Measurements from ENCODE around the gene FARP2.
A peak's percentile ranks its signal among the peaks of the same experiment; 100 is the strongest.

FARP2 gene

GRCh38 chr2:241530571-241530970, 174.5 kb downstream of the FARP2 start:
- TF ChIP-seq JUND (IDR thresholded peaks at IDR 0.05; ENCODE audit: low read depth): no peak
- DNase-seq (ENCODE audit: low read depth in 1 of 2, low spot score in 1 of 2): no peak
- in situ Hi-C loops (cut with HindIII; ENCODE audit: low pct_unique_long_range_greater_than_20kb, low sequenced_read_pairs): no loop called here

DNA sequence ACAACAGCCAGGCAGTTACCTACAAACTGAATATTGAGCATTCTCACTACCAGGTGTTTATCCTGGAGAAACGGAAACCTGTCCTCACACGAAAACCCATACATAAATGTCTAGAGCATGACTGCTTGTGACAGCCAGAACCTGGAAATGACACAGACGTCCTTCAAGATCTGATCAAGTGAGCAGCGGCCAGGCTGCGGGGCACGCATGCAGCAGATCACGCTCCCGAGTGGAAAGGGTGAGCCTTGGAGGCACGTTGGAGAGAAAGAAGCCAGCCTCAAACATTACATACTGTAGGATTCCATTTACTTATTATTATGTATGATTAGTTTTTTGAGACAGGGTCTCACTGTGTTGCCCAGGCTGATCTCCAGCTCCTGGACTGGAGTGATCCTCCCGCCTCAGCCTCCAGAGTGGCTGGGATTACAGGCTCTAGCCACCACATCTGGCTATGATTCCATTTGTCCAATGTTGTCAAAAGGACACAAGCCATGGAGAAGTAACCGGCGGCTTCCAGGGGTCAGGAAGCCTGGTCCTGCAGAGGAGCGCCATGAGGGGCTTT, 175.2 kb downstream of the FARP2 start:
- TF ChIP-seq JUND (IDR thresholded peaks at IDR 0.05; ENCODE audit: low read depth): no peak
- no peak for DNase-seq (ENCODE audit: low read depth in 1 of 2, low spot score in 1 of 2)
- in situ Hi-C loops (cut with HindIII; ENCODE audit: low pct_unique_long_range_greater_than_20kb, low sequenced_read_pairs): no loop called here

GRCh38 chr2:241532168-241532567, 176.1 kb downstream of the FARP2 start:
- in situ Hi-C loops (cut with HindIII; ENCODE audit: low pct_unique_long_range_greater_than_20kb, low sequenced_read_pairs): no loop called here
- no peak for TF ChIP-seq JUND (IDR thresholded peaks at IDR 0.05; ENCODE audit: low read depth)
- DNase-seq (ENCODE audit: low read depth in 1 of 2, low spot score in 1 of 2): no peak

DNA sequence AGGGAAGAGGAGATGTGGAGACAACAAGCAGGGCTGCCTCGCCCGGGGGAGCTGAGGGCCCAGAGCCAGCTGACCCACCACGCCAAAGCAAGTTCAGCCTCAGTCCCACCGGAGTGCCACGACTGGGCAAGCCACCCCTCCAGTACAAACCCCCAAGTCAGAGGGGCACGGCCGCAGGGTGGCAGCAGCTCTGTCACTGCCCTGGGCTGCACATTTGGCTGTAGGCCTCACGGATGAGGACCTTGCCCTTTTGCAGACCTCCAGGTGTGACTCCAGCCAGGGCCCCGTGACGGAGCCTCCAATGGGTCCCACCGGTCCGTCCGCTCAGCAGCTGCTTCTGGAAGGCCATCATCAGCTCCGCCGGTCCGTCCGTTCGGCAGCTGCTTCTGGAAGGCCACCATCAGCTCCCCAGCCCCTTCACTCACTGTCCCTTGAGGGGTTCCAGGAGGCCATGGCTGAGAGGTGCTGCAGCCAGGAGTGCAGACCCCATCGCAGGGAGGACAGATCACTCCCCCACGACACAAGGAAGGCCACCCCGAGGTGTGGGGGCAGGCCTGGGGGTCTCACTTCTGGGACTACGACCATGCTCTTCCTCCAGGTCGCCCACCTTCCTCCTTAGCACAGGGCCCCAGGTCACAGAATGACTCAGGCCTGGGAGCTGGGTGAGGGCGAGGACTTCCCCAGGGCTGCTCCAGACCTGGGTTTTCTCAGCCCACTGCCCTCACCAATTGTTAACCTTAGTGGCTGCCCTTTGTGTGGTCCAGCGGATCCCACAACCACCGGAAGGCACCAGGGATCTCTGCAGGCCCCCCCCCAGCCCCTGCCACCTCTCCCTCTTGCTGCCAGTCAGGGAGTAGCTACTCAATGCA, 176.9 kb downstream of the FARP2 start:
- no peak for TF ChIP-seq JUND (IDR thresholded peaks at IDR 0.05; ENCODE audit: low read depth)
- in situ Hi-C loops (cut with HindIII; ENCODE audit: low pct_unique_long_range_greater_than_20kb, low sequenced_read_pairs): no loop called here
- no peak for DNase-seq (ENCODE audit: low read depth in 1 of 2, low spot score in 1 of 2)

- in situ Hi-C loops (cut with HindIII; ENCODE audit: low pct_unique_long_range_greater_than_20kb, low sequenced_read_pairs): no loop called here
- no peak for DNase-seq (ENCODE audit: low read depth in 1 of 2, low spot score in 1 of 2)
- no peak for TF ChIP-seq JUND (IDR thresholded peaks at IDR 0.05; ENCODE audit: low read depth)
Measured at GRCh38 chr2:241534293-241534692, 178.2 kb downstream of the FARP2 start.

GRCh38 chr2:241534701-241535375, 178.8 kb downstream of the FARP2 start:
- no peak for TF ChIP-seq JUND (IDR thresholded peaks at IDR 0.05; ENCODE audit: low read depth)
- DNase-seq (ENCODE audit: low read depth in 1 of 2, low spot score in 1 of 2): no peak
- in situ Hi-C loops (cut with HindIII; ENCODE audit: low pct_unique_long_range_greater_than_20kb, low sequenced_read_pairs): no loop called here

DNA sequence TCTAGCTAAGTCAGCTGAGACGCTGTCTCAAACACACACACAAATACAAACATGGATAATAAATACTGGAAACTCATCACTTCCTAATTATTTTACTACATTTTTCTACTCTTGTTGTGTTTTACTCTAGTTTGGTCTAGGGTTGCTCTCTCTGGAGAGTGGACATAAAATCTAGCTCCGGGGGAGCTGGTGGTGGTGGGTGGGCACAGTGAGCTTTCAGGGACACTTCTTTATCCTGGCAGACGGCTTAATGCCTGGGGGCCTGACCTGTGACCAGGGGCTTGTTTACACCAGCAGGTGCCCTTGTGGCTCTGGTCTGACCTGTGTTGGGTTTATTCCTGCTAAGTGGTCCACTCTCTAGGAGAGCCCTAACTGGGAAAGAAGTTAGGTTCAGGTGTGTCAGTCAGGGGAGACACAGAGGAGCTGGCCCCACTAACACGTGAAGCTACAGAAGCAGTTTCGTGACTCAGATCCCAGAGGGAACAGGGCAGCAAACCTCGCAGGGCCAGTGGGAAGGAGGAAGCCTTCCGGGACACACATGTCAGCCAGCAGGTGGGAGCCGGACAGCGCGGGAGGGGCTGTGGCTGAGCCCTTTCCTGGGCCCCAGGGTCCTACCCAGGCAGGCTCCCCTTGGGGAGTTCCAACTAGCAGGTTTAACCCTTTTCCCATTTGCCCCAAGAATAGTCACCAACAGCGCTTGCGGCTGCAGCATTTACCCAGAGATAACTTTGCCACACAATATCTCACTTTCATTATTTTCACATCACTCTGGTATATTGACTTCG, 180.0 kb downstream of the FARP2 start:
- in situ Hi-C loops (cut with HindIII; ENCODE audit: low pct_unique_long_range_greater_than_20kb, low sequenced_read_pairs): no loop called here
- TF ChIP-seq JUND (IDR thresholded peaks at IDR 0.05; ENCODE audit: low read depth): no peak
- DNase-seq (ENCODE audit: low read depth in 1 of 2, low spot score in 1 of 2): no peak

GRCh38 chr2:241538838-241539615, 182.9 kb downstream of the FARP2 start:
- in situ Hi-C loops (cut with HindIII; ENCODE audit: low pct_unique_long_range_greater_than_20kb, low sequenced_read_pairs): no loop called here
- no peak for DNase-seq (ENCODE audit: low read depth in 1 of 2, low spot score in 1 of 2)
- no peak for TF ChIP-seq JUND (IDR thresholded peaks at IDR 0.05; ENCODE audit: low read depth)

DNA sequence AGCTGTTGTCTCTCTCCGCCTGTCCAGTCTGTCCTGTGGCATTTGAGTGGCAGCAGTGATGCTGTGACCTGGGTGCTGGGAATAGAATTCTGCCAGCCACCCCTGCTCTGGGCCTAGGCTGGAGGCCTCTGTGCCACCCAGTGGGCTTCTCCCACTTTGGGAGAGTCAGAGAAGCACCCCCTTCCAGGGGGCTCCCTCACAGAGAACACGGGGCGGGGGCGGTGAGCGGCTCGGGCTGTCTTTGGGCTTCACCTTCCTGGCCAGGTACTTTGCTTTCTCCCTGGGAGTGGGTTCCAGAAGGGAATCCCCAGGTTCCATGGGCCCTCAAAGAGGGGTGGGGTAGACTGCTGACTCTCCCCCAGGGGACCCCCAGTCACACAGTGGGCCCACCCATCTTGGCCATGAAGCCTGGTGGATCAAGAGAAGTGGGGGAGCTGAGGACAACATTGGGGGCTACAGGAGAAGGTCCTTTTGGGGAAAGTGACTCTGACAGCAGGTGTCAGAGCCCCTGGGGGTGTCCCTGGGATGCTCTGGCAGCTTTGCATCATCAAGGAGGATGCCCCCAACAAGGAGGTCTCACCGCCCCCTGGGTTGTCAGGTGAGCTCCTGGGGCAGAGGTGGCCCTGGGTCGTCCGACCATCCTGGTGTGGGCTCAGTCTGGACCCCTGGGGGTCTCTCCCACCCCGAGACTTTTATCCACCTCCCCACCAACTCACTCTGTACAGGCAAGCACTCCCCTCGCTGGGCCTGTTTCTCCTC, 183.7 kb downstream of the FARP2 start:
- DNase-seq (ENCODE audit: low read depth in 1 of 2, low spot score in 1 of 2): no peak
- in situ Hi-C loops (cut with HindIII; ENCODE audit: low pct_unique_long_range_greater_than_20kb, low sequenced_read_pairs): no loop called here
- TF ChIP-seq JUND (IDR thresholded peaks at IDR 0.05; ENCODE audit: low read depth): no peak

DNA sequence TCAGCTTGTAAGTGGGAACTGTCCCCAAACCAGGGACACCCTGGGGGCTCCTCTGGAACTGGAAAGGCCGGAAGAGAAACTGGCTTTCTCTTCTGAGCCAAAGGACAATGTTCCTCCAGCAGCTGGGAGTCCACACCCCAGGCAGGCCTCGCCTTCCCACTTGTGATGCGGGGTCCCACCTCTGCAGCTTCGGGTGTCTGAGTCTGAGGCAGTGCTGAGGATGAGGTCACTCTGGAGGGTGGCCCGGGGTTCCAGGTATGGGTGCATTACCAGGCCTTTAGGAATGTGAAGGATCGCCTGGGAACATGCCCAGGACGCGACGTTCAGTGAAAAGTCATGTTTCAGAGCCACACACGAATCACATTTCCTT, 184.3 kb downstream of the FARP2 start:
- no peak for TF ChIP-seq JUND (IDR thresholded peaks at IDR 0.05; ENCODE audit: low read depth)
- in situ Hi-C loops (cut with HindIII; ENCODE audit: low pct_unique_long_range_greater_than_20kb, low sequenced_read_pairs): no loop called here
- peak; percentile 34 to 39 for DNase-seq (ENCODE audit: low read depth in 1 of 2, low spot score in 1 of 2)

Measured in T47D (cell line).